ENCODE measurements around the gene DNAJA4. TPM values are rescaled to one million over a fixed set of nuclear protein-coding genes. Genes with fewer than 3 reads are reported as not detected.

DNAJA4 gene
- polyA plus RNA-seq, 1 donor from 2014 or later = 0.66 TPM

- Histone ChIP-seq H3F3A (ENCODE audit: insufficient read depth, low read length, poor library complexity, severe bottlenecking) (no peaks in the 10 kb centered on the region), H4K20me1 (ENCODE audit: insufficient read depth) (no peaks in the 10 kb centered on the region), H3K4me3 (ENCODE audit: low read length) (peak overlapping the region; percentile 25), H3K9ac (ENCODE audit: low read length) (peak overlapping the region; percentile 62), H3K4me2 (ENCODE audit: low read length) (peak overlapping the region; percentile 47), H3K9me3 (ENCODE audit: low read length) (no peaks in the 10 kb centered on the region), H3K9me2 (ENCODE audit: insufficient read depth, low read length) (no peaks in the 10 kb centered on the region), H3K27ac (ENCODE audit: low read length) (peak overlapping the region; percentile 44), H3K27me3 (ENCODE audit: insufficient read depth, low read depth, low read length) (no peaks in the 10 kb centered on the region), H2AFZ (ENCODE audit: low read depth, low read length) (peak overlapping the region; percentile 59), H3K79me2 (replicated peaks; ENCODE audit: insufficient read depth, low read length) (no peaks in the 10 kb centered on the region), H3K36me3 (ENCODE audit: insufficient read depth, low read length) (no peaks in the 10 kb centered on the region)
- no peak for TF ChIP-seq SMC3 (conservative IDR thresholded peaks at IDR 0.05; ENCODE audit: poor library complexity)
- TF ChIP-seq MXI1 (conservative IDR thresholded peaks at IDR 0.05; ENCODE audit: poor library complexity, severe bottlenecking) = no peak
- no peak for TF ChIP-seq CTCF (IDR thresholded peaks at IDR 0.05; ENCODE audit: poor library complexity, severe bottlenecking)
- no peak for TF ChIP-seq REST (IDR thresholded peaks at IDR 0.05; ENCODE audit: borderline replicate concordance)
Observed at GRCh38 chr15:78322724-78323521, 58.6 kb downstream of the DNAJA4 start.

GRCh38 chr15:78323693-78324092 is 59.3 kb downstream of the DNAJA4 start:
- H3K4me3 ChIP-seq (ENCODE audit: low read length) = no peak overlapping the region
- H3K27ac ChIP-seq (ENCODE audit: low read length) = no peak overlapping the region
- no peak overlapping the region for H2AFZ ChIP-seq (ENCODE audit: low read depth, low read length)
- no peaks in the 10 kb centered on the region for H3F3A ChIP-seq (ENCODE audit: insufficient read depth, low read length, poor library complexity, severe bottlenecking)
- H4K20me1 ChIP-seq (ENCODE audit: insufficient read depth) = no peaks in the 10 kb centered on the region
- H3K4me2 ChIP-seq (ENCODE audit: low read length) = no peak overlapping the region
- no peaks in the 10 kb centered on the region for H3K9me2 ChIP-seq (ENCODE audit: insufficient read depth, low read length)
- no peaks in the 10 kb centered on the region for H3K27me3 ChIP-seq (ENCODE audit: insufficient read depth, low read depth, low read length)
- no peak for TF ChIP-seq EZH2 (IDR thresholded peaks at IDR 0.05; ENCODE audit: borderline replicate concordance, insufficient read depth, low read length, poor library complexity, severe bottlenecking)
- no peak for TF ChIP-seq CTCF (IDR thresholded peaks at IDR 0.05; ENCODE audit: poor library complexity, severe bottlenecking)
- TF ChIP-seq SMC3 (conservative IDR thresholded peaks at IDR 0.05; ENCODE audit: poor library complexity) = no peak
- TF ChIP-seq EP300 (conservative IDR thresholded peaks at IDR 0.05; ENCODE audit: poor library complexity, severe bottlenecking) = no peak
- no peak for TF ChIP-seq RAD21 (conservative IDR thresholded peaks at IDR 0.05)
- H3K79me2 ChIP-seq (replicated peaks; ENCODE audit: insufficient read depth, low read length) = no peaks in the 10 kb centered on the region
- no peaks in the 10 kb centered on the region for H3K36me3 ChIP-seq (ENCODE audit: insufficient read depth, low read length)
- H3K9ac ChIP-seq (ENCODE audit: low read length) = no peak overlapping the region
- H3K9me3 ChIP-seq (ENCODE audit: low read length) = no peaks in the 10 kb centered on the region

All from neural cell (in vitro differentiated cells).